Thyroid gland (tissue), 4 donors: ENCODE data around the gene NOS1AP.

Experiments
- CTCF ChIP-seq, 6 experiments: fragments of 200-600 bp in 3 of 6; fragments of 450-650 bp in 3 of 6; sonication (generic) in 3 of 6; IDR thresholded peaks; one replicate each; pipeline ENCODE4 v1.5.1; 2016 to 2019; ENCODE audit warnings: antibody characterized with exemption in 6 of 6, mild to moderate bottlenecking in 2 of 6, inconsistent platforms in 1 of 6, moderate library complexity in 1 of 6
- POLR2A ChIP-seq, 2 donors: fragments of 450-650 bp; IDR thresholded peaks; one replicate each; pipeline ENCODE4 v1.6.1; 2017; ENCODE audit warnings: antibody characterized with exemption in 2 of 2, mild to moderate bottlenecking in 2 of 2, moderate library complexity in 1 of 2

GRCh38 chr1:162151900-162152829 is 82.7 kb downstream of the NOS1AP start:
- TF ChIP-seq POLR2A (IDR thresholded peaks at IDR 0.05) (no peak), CTCF (IDR thresholded peaks at IDR 0.05) (no peak)
